GM18909 (cell line): Measurements from ENCODE around the gene EVPLL.
"Not testable (repeated sequence)": the region's sequence is repeated elsewhere in the genome, so short reads cannot be mapped to it uniquely, and the experiment has no call there.

ENCODE experiments used
- ATAC-seq: cut with Tn5 transposase; IDR thresholded peaks from one replicate; pipeline ENCODE4 v1.9.1; 2021; ENCODE audit warnings: mild to moderate bottlenecking; ENCODE audit not compliant: unreplicated experiment, poor library complexity

Gene EVPLL

DNA sequence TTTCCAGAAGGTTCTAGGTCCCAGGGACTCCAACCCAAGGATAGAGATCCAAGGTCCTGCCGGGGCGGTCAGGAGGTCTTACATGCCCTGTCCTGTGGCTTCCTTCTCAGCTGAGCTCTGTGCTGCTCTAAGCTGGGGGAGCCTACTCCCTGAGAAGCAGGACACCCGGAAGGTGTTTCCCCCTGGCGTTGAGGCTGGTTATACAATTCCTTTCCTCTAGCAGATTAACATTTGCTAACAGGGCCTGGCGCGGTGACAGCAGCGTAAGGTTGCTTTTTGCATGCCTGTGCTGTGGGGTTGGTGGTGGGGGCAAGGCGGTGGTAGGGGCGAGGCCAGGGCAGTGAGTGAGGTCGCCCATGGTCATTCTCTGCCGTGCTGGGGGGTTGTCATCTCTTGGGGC is 43.9 kb downstream of the EVPLL start:
- not testable (repeated sequence) for ATAC-seq

DNA sequence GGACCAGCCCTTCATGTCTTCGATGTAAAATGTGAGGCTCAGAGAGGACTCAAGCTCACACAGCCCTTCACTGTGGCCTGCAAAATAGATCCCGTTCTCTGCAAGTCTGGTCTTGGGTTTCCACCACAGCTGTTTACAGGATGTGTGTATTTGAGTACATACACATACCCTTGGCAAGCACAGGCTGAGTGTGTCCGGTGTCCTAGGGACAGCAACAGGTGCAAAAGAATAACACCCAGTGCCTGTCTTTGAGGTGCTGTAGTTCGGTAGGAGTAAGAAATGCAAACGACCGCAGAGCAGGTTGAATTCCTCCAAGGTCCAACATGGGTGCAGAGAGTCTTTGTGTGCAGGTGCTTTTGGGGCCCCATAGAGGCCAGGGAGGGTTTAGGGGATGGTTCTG is 44.9 kb downstream of the EVPLL start:
- not testable (repeated sequence) for ATAC-seq

DNA sequence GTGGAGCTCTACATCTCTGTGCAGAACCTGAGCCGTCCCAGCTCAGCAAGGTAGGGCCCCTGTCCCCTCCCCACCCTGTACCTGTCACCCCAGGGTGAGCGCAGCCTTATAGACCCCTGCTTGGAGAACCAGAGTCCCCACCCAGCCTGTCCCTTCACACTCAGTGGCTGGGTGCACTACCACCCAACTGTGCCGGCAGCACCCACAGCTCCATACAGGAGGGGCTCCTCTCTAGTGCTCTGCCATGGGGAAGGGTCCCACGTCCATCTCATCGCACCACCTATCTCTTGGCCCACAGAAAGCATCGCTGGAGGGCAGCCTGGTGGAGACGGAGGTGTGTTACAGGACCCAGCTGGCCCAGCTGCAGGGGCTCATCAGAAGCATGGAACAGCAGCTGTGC is 45.4 kb downstream of the EVPLL start:
- not testable (repeated sequence) for ATAC-seq

DNA sequence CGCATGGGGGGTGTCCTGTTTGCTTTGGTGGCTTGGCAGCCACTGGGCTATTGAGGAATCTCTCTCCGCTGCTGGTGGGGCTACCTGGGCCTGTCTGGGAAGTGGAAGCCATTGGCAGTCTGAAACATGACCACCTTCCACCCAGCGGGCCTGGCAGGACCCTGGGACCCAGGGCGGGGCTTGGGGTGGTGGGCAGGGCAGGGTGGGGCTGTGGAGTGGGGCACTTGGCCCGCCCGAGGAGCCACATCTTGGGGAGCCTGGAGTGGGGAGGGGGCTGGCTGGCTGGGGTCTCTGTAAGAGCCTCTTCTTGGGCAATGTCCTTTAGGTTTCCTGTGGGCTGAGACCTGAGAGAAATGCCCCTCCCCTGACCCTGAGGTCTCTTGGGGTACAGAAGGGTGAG is 48.0 kb downstream of the EVPLL start:
- not testable (repeated sequence) for ATAC-seq

DNA sequence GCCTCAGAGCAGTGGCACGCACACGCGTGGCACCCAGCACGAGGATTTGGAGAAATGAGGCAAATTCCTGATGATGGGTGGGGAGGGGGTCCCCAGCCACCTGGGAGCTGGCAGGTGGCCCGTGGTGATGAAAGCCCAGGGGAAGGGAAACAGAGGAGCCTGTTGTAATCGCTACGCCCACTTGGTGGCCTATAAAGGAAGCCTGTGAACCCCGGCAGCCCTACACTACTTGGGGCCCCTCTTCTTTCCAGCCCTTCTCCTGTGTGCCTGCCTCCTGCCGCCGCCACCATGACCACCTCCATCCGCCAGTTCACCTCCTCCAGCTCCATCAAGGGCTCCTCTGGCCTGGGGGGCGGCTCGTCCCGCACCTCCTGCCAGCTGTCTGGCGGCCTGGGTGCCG is 49.1 kb downstream of the EVPLL start:
- ATAC-seq, result not testable (repeated sequence)

DNA sequence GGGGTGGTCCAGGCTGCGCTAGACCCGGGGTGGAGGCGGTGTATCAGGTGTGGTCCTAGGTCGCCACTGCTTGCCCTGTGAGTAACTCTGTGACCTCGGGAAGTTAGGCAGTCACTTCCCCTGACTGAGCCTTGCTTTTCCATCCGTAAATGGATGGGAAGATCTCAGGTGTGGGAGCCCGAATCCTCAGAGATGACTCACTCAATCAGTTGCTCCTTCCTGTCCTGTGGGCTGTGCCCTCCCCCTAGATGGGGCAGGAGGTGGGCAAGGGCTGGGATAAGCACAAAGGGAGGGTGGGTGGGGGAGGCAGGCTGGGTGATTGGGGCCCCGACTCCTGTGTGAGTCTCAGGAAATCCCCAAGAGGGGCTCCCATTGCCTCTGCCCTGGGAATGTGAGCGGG is 54.6 kb downstream of the EVPLL start:
- ATAC-seq, result not testable (repeated sequence)
